Stimulated activated CD4-positive, alpha-beta T cell treated with anti-CD3 and anti-CD28 coated beads, Interleukin-1b, Interleukin-23, amount 100 ng/mL, for 4 hours (primary cell): Measurements from ENCODE around the gene ARIH2.
A peak's percentile ranks its signal among the peaks of the same experiment; 100 is the strongest.

ENCODE experiments used
- DNase-seq, 2 donors: peaks; one replicate each; pipeline ENCODE4 v3.0.0-alpha.2; 2020; ENCODE audit warnings: low read depth in 2 of 2

ARIH2 gene

DNA sequence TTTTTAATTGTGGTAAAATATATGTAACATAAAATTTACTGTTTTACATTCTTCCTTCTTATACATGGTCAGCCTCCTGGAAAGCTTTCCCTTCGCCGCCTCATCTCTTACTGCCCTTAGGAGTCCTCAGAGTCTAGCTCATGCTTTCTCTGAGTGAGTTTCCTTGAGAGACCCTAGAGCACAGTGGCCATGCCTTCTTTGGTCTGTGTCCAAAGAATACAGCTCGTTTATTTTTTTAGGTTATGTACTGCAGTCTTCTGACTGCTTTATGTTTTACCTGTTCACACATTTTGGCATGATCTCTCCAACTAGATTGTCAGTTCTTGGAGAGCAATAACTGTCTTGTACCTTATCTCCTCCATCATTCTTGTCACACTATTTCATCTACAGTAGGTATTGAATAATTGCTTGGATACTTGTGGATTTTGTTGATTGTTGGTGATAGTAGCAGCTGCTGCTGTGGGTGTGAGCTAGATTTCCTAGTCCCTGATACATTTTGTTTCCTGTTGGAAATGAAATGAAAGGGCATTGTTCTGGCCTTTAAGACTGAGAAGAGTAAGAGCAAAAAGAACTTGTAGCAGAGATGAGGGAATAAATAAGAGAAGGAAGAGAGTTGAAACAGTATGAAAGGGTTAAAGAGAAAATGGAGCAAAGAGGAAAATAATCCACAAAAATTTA, 10.9 kb downstream of the ARIH2 start:
- DNase-seq = no peak

- no peak for DNase-seq
Observed at GRCh38 chr3:48930590-48930989, 11.9 kb downstream of the ARIH2 start.

- DNase-seq = no peak
Observed at GRCh38 chr3:48931944-48932580, 13.4 kb downstream of the ARIH2 start.

GRCh38 chr3:48934333-48934991, 15.8 kb downstream of the ARIH2 start:
- DNase-seq = no peak

DNA sequence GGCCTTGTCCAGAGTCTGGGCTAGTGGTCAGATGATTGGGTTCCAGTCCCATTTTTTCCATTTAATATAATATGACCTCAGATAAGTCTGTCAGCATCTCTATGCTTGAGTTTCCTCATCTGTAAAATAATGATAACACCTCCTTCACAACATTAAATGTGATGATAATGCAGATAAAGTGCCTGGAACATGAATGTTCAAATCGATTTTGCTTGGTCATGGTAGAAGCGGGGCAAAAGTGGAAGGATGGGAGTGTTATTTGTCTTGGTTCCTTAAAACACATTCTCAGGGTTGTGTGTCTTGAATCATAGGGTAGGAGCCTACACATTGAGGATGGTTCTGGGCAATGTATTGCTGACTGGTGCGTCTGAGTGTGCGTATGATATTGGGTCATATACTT, 16.9 kb downstream of the ARIH2 start:
- no peak for DNase-seq

DNA sequence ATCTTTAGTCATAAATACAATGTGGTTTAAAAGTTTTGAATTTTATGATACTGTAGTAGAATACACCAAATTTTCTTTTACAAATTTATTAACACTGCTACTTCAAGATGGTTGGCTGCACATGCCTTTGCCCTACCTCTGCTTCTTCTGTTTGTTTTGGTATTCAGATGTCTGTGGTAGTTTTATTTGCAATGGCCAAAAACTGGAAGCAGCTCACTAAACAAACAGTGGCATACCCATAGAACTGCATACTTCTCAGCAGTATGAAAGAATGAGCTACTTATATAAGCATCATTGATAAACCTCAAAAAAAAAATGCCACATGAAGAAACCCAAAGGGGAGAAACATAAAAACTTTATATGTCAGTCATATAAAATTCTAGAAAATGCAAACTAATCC, 19.5 kb downstream of the ARIH2 start:
- DNase-seq = no peak

GRCh38 chr3:48938689-48939088, 20.0 kb downstream of the ARIH2 start:
- DNase-seq = no peak

- DNase-seq = no peak
Observed at GRCh38 chr3:48945432-48945831, 26.8 kb downstream of the ARIH2 start.

- DNase-seq = no peak
Observed at GRCh38 chr3:48945891-48946549, 27.4 kb downstream of the ARIH2 start.

- DNase-seq = no peak
Observed at GRCh38 chr3:48949376-48949717, 30.7 kb downstream of the ARIH2 start.

DNA sequence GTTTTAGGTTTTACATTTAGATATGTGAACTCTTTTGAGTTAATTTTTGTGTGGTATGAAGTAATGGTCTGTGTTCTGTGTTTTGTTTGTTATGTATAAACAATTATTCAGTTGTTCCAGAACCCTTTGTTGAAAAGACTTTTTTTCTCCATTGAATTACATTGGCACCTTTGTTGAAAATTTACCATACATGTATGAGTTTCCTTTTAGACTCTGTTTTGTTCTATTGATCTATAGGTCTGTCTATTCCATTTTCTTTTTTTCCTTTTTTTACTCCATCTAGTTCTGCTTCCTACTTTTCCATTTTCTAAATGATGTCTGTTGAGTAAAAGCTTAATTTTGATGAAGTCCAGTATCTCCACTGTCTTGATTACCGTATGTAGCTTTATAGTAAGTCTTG, 31.4 kb downstream of the ARIH2 start:
- DNase-seq = no peak

DNA sequence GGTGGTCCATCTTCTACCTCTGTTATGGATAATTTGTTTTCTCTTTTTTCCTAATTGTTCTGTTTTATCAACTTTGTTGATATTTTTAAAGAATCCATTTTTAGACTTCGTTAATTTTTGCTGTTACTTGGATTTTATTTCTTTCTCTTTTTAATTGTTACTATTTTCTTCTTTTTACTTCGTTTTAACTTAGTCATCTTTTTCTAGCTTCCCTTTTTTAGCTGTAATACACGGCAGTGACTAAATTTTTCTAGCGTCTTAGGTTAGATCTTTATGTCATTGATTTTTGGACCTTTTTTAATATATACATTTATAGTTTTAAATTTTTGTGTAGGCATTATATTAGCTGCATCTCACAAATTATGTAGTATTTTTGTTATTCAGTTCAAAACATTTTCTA, 33.1 kb downstream of the ARIH2 start:
- no peak for DNase-seq

GRCh38 chr3:48952510-48953118, 34.0 kb downstream of the ARIH2 start:
- peak; percentile 19 to 25 for DNase-seq

- DNase-seq = no peak
Observed at GRCh38 chr3:48957006-48957705, 38.5 kb downstream of the ARIH2 start.

- no peak for DNase-seq
Observed at GRCh38 chr3:48960841-48961413, 42.3 kb downstream of the ARIH2 start.

GRCh38 chr3:48962340-48962739, 43.7 kb downstream of the ARIH2 start:
- no peak for DNase-seq

- no peak for DNase-seq
Observed at GRCh38 chr3:48962939-48963338, 44.3 kb downstream of the ARIH2 start.

DNA sequence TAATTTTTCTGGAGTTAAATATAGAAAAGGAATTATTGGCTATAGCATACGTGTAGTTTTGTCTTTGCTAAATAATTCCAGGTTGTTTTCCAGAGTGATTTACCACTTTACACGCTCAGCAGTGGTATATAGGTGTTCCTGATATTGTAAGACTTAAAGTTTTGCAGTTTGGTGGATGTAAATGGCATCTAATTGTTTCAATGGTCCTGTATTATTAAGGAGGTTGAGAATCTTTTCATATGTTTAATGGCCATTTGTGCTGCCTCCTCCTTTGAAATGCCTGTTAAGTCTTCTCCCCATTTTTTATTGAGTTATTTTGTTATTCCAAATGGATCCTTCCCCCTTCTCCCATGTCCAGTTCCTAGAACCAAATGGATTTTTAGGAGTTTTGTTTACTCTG, 44.9 kb downstream of the ARIH2 start:
- no peak for DNase-seq

DNA sequence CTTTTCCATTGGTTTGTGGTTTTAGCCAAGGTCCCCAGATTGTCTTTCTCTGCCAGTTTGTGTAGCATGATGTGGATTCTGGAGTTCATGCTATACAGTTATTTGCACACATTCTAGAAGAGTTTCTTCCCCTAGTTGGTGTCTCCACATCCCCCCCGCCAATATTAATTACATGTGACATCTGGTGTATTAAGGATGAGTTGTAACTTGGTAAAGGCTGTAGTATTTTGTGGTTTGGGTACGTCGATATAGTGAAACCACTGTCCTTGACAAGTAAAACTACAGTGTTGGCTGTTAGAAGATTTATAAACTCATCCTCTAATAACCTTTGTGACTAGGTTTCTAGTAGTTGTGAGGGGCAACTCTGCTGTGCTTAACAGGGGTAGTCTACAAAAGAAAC, 47.7 kb downstream of the ARIH2 start:
- DNase-seq = no peak

GRCh38 chr3:48966876-48967361, 48.3 kb downstream of the ARIH2 start:
- DNase-seq = peak; percentile 10 to 34

GRCh38 chr3:48970586-48970985, 51.9 kb downstream of the ARIH2 start:
- no peak for DNase-seq
